Measurements from ENCODE around the gene CCDC149.

The CCDC149 gene

GRCh38 chr4:24892778-24893177, 20.1 kb downstream of the CCDC149 start:
- no peaks in the 10 kb centered on the region for H3K36me3 ChIP-seq (replicated peaks)
- in situ Hi-C loops (cut with HindIII; ENCODE audit: low pct_ligation_motif_present, low sequenced_read_pairs), result no loop called here
- TF ChIP-seq, protein P1, sequence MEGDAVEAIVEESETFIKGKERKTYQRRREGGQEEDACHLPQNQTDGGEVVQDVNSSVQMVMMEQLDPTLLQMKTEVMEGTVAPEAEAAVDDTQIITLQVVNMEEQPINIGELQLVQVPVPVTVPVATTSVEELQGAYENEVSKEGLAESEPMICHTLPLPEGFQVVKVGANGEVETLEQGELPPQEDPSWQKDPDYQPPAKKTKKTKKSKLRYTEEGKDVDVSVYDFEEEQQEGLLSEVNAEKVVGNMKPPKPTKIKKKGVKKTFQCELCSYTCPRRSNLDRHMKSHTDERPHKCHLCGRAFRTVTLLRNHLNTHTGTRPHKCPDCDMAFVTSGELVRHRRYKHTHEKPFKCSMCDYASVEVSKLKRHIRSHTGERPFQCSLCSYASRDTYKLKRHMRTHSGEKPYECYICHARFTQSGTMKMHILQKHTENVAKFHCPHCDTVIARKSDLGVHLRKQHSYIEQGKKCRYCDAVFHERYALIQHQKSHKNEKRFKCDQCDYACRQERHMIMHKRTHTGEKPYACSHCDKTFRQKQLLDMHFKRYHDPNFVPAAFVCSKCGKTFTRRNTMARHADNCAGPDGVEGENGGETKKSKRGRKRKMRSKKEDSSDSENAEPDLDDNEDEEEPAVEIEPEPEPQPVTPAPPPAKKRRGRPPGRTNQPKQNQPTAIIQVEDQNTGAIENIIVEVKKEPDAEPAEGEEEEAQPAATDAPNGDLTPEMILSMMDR (IDR thresholded peaks at IDR 0.05; ENCODE audit: low read depth, low read length, missing control alignments), result no peak
- H3K4me3 ChIP-seq (ENCODE audit: low read depth, low read length), result no peak overlapping the region
- no peak overlapping the region for H3K27ac ChIP-seq
- no peaks in the 10 kb centered on the region for H3K27me3 ChIP-seq (replicated peaks)
- DNase-seq, result no peak

DNA sequence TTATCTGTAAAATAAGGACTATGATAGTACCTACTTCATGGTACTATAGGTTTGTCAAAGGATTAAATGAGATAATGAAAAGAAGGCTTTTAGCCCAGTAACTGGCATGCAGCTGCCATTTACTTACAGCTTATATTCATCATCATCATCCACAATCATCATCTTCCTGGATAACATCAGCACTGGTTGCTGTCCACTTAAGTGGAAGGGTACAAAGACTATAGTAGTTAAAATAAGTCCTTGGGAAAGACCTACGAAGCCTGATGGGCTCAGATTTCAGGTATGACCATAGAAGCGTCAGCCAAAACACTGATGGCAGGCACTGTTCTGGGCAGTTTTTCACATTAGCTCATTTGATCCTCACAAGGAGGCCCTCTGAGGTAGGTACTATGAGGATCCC, 20.6 kb downstream of the CCDC149 start:
- DNase-seq, result no peak
- in situ Hi-C loops (cut with HindIII; ENCODE audit: low pct_ligation_motif_present, low sequenced_read_pairs), result no loop called here
- Histone ChIP-seq H3K4me3 (ENCODE audit: low read depth, low read length) (no peak overlapping the region), H3K36me3 (replicated peaks) (no peaks in the 10 kb centered on the region), H3K27me3 (replicated peaks) (no peaks in the 10 kb centered on the region), H3K27ac (no peak overlapping the region)
- TF ChIP-seq, protein P1 (IDR thresholded peaks at IDR 0.05; ENCODE audit: low read depth, low read length, missing control alignments), result no peak

DNA sequence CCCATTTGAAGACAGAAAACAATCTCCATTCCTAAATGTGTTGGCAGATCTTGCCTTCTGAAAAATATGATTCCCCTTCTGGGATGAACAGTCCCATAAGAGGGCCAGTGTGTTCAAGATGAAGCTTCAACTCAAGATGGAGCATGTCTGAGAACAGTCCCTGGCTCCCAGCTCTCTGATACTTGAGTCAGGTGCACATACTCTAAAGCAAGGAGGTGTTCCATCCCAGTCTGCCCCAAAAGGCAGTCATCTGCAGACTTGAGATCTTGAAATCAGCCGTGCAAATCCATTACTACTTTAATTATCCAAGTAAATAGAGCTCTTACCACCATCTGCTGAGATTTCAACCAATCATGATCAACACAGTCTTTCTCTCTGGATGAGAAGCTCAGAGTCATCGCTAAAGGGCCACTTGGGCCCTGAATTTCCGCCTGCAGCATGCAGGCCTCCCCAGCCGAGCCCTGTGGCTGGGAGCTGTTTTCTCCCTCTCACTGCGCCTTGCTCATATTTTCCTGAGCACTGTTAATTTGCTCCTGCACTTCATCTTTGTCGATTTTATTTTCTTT, 22.2 kb downstream of the CCDC149 start:
- DNase-seq, result no peak
- TF ChIP-seq, protein P1 (IDR thresholded peaks at IDR 0.05; ENCODE audit: low read depth, low read length, missing control alignments), result no peak
- Histone ChIP-seq H3K27me3 (replicated peaks) (no peaks in the 10 kb centered on the region), H3K4me3 (ENCODE audit: low read depth, low read length) (no peak overlapping the region), H3K36me3 (replicated peaks) (no peaks in the 10 kb centered on the region), H3K27ac (no peak overlapping the region)
- in situ Hi-C loops (cut with HindIII; ENCODE audit: low pct_ligation_motif_present, low sequenced_read_pairs), result no loop called here

DNA sequence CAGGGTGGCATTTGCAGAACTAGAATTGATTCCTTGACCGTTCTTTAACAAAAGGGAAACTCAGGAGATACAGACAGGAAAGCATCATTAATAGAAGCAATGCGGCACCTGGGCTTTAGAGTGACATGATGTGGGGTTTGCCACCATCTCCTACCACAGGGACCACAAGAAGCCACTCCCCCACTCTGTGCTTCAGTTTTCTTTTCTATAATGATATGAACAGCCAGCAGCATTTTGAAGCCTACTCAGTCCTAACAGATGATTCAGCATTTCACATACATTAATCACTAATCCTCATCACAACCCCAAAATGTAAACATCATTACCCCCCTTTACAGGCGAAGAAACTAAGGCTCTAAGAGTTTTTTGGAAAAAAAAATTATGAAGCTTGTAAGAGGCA, 22.9 kb downstream of the CCDC149 start:
- DNase-seq, result no peak
- in situ Hi-C loops (cut with HindIII; ENCODE audit: low pct_ligation_motif_present, low sequenced_read_pairs), result no loop called here
- Histone ChIP-seq H3K27me3 (replicated peaks) (no peaks in the 10 kb centered on the region), H3K36me3 (replicated peaks) (no peaks in the 10 kb centered on the region), H3K4me3 (ENCODE audit: low read depth, low read length) (no peak overlapping the region), H3K27ac (no peak overlapping the region)
- TF ChIP-seq, protein P1 (IDR thresholded peaks at IDR 0.05; ENCODE audit: low read depth, low read length, missing control alignments), result no peak

- no peaks in the 10 kb centered on the region for H3K27me3 ChIP-seq (replicated peaks)
- no peaks in the 10 kb centered on the region for H3K36me3 ChIP-seq (replicated peaks)
- H3K27ac ChIP-seq, result no peak overlapping the region
- no peak overlapping the region for H3K4me3 ChIP-seq (ENCODE audit: low read depth, low read length)
- in situ Hi-C loops (cut with HindIII; ENCODE audit: low pct_ligation_motif_present, low sequenced_read_pairs), result no loop called here
- DNase-seq, result no peak
- TF ChIP-seq, protein P1 (IDR thresholded peaks at IDR 0.05; ENCODE audit: low read depth, low read length, missing control alignments), result no peak
These were observed 24.1 kb downstream of the CCDC149 start for GRCh38 chr4:24888475-24889344.

Measured in brain microvascular endothelial cell (primary cell).